K562 (cell line): ENCODE measurements around the gene LRP10. TPM values are rescaled to one million over a fixed set of nuclear protein-coding genes. Genes with fewer than 3 reads are reported as not detected.

ENCODE experiments used
- BRF1 ChIP-seq: IDR thresholded peaks from 3 replicates; pipeline ENCODE4 v1.6.1; 2011; ENCODE audit warnings: borderline replicate concordance, mild to moderate bottlenecking; ENCODE audit not compliant: insufficient read length; ENCODE audit errors: extremely low read depth
- HEY1 ChIP-seq: fragments of 250-450 bp; sonication (Bioruptor Pico); IDR thresholded peaks from 2 replicates; pipeline ENCODE4 v1.5.0; 2020; ENCODE audit warnings: mild to moderate bottlenecking, moderate library complexity, borderline replicate concordance
- LEF1 ChIP-seq: fragments of 450-650 bp; IDR thresholded peaks from 2 replicates; pipeline ENCODE4 v1.6.1; 2016; ENCODE audit warnings: mild to moderate bottlenecking
- MAFF ChIP-seq: IDR thresholded peaks from 2 replicates; pipeline ENCODE4 v1.6.1; 2012; ENCODE audit warnings: low read length, improper control_type of control experiment
- NELFE ChIP-seq: IDR thresholded peaks from 2 replicates; pipeline ENCODE4 v1.6.1; 2011; ENCODE audit warnings: mild to moderate bottlenecking; ENCODE audit not compliant: insufficient read depth, insufficient read length
- SAFB2 ChIP-seq: fragments of 200-400 bp; formaldehyde crosslinking; IDR thresholded peaks from 2 replicates; pipeline ENCODE4 v1.6.1; 2018; ENCODE audit warnings: borderline replicate concordance, low read length, low read depth, moderate library complexity; ENCODE audit not compliant: severe bottlenecking
- ZBTB17 ChIP-seq: fragments of 450-650 bp; formaldehyde crosslinking; IDR thresholded peaks from 2 replicates; pipeline ENCODE4 v1.4.0; 2020; ENCODE audit warnings: mild to moderate bottlenecking
- ZEB2 ChIP-seq: fragments of 450-650 bp; IDR thresholded peaks from 2 replicates; pipeline ENCODE4 v1.6.1; 2016
- ZFP1 ChIP-seq: fragments of 450-650 bp; formaldehyde crosslinking; IDR thresholded peaks from 2 replicates; pipeline ENCODE4 v1.4.0; 2020; ENCODE audit warnings: mild to moderate bottlenecking, mixed read lengths
- ZKSCAN3 ChIP-seq: fragments of 250-450 bp; sonication (Bioruptor Pico); IDR thresholded peaks from 2 replicates; pipeline ENCODE4 v1.4.0; 2020
- polyA plus RNA-seq, 8 experiments: library from polyadenylated mRNA; depleted of rRNA in 4 of 8; stranded (reverse) in 5 of 8; unstranded in 3 of 8; fragments of >200 nt; fragmentation: Nextera tagmentation in 2 of 8; fragmentation: Illumina TruSeq in 1 of 8; extraction: Ambion mirVana in 2 of 8; extraction: Trizol in 1 of 8; gene quantifications; 2 replicates each; pipeline versions ENCODE4 v1.2.1 to v1.2.3, GENCODE V29; 2011 to 2014; ENCODE audit warnings: inconsistent platforms in 1 of 8, missing spikeins in 1 of 8
- total RNA-seq, 7 experiments: library from RNA; depleted of rRNA in 6 of 7; stranded (reverse); fragments of >200 nt in 6 of 7; fragmentation: Illumina TruSeq in 2 of 7; extraction: Trizol in 2 of 7; gene quantifications; 2 replicates each; pipeline versions ENCODE4 v1.2.1 to v1.2.3, GENCODE V29; 2011 to 2021; ENCODE audit warnings: low replicate concordance in 1 of 7
- TF ChIP-seq, protein P1 (sequence below): sonication (generic); formaldehyde crosslinking; IDR thresholded peaks from 2 replicates; pipeline ENCODE4 v1.8.0; 2022; ENCODE audit warnings: mild to moderate bottlenecking, missing genetic modification reagents
- TF ChIP-seq, protein P2 (sequence below), 2 experiments: fragments of 450-650 bp in 1 of 2; IDR thresholded peaks; 2 replicates each; pipeline ENCODE4 v1.6.1; 2011 to 2017; ENCODE audit warnings: low read depth in 2 of 2, antibody characterized with exemption in 1 of 2, borderline replicate concordance in 1 of 2, low read length in 1 of 2, mild to moderate bottlenecking in 1 of 2, mixed read lengths in 1 of 2; ENCODE audit not compliant: control insufficient read depth in 1 of 2
- TF ChIP-seq, protein P3 (sequence below): fragments of 250-450 bp; sonication (Bioruptor Pico); IDR thresholded peaks from 2 replicates; pipeline ENCODE4 v1.8.0; 2021; ENCODE audit warnings: moderate library complexity, mild to moderate bottlenecking, inconsistent platforms
- TF ChIP-seq, protein P4 (sequence below): fragments of 250-450 bp; sonication (Bioruptor Pico); IDR thresholded peaks from 2 replicates; pipeline ENCODE4 v1.4.0; 2020; ENCODE audit warnings: borderline replicate concordance
- TF ChIP-seq, protein P5 (sequence below): sonication (generic); IDR thresholded peaks from 2 replicates; pipeline ENCODE4 v1.6.1; 2016
- TF ChIP-seq, protein P6 (sequence below): fragments of 250-450 bp; sonication (Bioruptor Pico); IDR thresholded peaks from 2 replicates; pipeline ENCODE4 v1.6.1; 2021; ENCODE audit warnings: mild to moderate bottlenecking

The LRP10 gene
- total and polyA plus RNA-seq, 9 of the 15 experiments (the other 6 are each of a cell fraction or from before 2014, with no cell fraction given), result 1.3 to 45.5 (median 10.9) TPM

DNA sequence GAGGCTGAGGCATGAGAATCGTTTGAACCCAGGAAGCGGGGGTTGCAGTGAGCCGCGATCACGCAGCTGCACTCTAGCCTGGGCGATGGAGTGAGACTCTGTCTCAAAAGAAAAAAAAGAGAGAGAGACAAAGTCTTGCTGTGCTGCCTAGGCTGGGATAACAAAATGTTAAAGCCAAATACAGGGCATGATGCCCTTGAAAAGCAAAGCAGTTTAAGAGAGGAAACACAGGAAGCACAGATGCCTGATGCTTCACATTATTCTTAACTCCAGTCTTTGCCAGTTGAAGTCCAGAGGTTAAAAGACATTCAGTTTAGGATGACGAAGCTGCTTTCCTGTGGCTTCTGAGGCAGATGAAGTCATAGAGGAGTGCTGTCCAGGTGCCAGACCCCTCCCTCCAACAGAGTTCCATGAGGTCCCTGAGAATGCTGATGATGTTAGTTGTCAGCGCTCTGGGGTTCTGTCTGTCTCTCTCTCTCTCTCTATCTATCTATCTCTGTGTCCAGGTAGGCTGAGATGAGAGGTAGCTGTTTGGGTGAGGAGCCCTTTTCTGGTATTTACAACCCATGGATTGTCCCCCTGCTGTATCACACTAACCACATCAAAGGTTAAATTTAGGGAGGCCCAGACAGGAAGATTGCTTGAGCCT lies 46.7 kb upstream of the LRP10 start (continued):
- TF ChIP-seq, protein P1, sequence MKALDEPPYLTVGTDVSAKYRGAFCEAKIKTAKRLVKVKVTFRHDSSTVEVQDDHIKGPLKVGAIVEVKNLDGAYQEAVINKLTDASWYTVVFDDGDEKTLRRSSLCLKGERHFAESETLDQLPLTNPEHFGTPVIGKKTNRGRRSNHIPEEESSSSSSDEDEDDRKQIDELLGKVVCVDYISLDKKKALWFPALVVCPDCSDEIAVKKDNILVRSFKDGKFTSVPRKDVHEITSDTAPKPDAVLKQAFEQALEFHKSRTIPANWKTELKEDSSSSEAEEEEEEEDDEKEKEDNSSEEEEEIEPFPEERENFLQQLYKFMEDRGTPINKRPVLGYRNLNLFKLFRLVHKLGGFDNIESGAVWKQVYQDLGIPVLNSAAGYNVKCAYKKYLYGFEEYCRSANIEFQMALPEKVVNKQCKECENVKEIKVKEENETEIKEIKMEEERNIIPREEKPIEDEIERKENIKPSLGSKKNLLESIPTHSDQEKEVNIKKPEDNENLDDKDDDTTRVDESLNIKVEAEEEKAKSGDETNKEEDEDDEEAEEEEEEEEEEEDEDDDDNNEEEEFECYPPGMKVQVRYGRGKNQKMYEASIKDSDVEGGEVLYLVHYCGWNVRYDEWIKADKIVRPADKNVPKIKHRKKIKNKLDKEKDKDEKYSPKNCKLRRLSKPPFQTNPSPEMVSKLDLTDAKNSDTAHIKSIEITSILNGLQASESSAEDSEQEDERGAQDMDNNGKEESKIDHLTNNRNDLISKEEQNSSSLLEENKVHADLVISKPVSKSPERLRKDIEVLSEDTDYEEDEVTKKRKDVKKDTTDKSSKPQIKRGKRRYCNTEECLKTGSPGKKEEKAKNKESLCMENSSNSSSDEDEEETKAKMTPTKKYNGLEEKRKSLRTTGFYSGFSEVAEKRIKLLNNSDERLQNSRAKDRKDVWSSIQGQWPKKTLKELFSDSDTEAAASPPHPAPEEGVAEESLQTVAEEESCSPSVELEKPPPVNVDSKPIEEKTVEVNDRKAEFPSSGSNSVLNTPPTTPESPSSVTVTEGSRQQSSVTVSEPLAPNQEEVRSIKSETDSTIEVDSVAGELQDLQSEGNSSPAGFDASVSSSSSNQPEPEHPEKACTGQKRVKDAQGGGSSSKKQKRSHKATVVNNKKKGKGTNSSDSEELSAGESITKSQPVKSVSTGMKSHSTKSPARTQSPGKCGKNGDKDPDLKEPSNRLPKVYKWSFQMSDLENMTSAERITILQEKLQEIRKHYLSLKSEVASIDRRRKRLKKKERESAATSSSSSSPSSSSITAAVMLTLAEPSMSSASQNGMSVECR, result no peak
- TF ChIP-seq MAFF (peak; percentile 66), ZEB2 (peak; percentile 88), ZBTB17 (CRISPR knock-in tag) (0 out of 2 replicates have a peak, but pooled peaks have one; percentile 37), BRF1 (no peak), ZFP1 (no peak), NELFE (no peak), ZKSCAN3 (CRISPR knock-in tag) (no peak), LEF1 (peak; percentile 90), SAFB2 (no peak), HEY1 (CRISPR knock-in tag) (no peak)
- TF ChIP-seq, protein P2, sequence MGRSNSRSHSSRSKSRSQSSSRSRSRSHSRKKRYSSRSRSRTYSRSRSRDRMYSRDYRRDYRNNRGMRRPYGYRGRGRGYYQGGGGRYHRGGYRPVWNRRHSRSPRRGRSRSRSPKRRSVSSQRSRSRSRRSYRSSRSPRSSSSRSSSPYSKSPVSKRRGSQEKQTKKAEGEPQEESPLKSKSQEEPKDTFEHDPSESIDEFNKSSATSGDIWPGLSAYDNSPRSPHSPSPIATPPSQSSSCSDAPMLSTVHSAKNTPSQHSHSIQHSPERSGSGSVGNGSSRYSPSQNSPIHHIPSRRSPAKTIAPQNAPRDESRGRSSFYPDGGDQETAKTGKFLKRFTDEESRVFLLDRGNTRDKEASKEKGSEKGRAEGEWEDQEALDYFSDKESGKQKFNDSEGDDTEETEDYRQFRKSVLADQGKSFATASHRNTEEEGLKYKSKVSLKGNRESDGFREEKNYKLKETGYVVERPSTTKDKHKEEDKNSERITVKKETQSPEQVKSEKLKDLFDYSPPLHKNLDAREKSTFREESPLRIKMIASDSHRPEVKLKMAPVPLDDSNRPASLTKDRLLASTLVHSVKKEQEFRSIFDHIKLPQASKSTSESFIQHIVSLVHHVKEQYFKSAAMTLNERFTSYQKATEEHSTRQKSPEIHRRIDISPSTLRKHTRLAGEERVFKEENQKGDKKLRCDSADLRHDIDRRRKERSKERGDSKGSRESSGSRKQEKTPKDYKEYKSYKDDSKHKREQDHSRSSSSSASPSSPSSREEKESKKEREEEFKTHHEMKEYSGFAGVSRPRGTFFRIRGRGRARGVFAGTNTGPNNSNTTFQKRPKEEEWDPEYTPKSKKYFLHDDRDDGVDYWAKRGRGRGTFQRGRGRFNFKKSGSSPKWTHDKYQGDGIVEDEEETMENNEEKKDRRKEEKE (IDR thresholded peaks at IDR 0.05; ENCODE audit: borderline replicate concordance in 1 of 2, control insufficient read depth in 1 of 2, low read depth in 2 of 2, low read length in 1 of 2), result no peak
- TF ChIP-seq, protein P3, sequence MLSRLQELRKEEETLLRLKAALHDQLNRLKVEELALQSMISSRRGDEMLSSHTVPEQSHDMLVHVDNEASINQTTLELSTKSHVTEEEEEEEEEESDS (CRISPR knock-in tag), result no peak
- TF ChIP-seq, protein P4, sequence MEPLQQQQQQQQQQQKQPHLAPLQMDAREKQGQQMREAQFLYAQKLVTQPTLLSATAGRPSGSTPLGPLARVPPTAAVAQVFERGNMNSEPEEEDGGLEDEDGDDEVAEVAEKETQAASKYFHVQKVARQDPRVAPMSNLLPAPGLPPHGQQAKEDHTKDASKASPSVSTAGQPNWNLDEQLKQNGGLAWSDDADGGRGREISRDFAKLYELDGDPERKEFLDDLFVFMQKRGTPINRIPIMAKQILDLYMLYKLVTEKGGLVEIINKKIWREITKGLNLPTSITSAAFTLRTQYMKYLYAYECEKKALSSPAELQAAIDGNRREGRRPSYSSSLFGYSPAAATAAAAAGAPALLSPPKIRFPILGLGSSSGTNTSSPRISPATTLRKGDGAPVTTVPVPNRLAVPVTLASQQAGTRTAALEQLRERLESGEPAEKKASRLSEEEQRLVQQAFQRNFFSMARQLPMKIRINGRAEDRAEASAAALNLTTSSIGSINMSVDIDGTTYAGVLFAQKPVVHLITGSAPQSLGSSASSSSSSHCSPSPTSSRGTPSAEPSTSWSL (CRISPR knock-in tag), result no peak
- TF ChIP-seq, protein P5, sequence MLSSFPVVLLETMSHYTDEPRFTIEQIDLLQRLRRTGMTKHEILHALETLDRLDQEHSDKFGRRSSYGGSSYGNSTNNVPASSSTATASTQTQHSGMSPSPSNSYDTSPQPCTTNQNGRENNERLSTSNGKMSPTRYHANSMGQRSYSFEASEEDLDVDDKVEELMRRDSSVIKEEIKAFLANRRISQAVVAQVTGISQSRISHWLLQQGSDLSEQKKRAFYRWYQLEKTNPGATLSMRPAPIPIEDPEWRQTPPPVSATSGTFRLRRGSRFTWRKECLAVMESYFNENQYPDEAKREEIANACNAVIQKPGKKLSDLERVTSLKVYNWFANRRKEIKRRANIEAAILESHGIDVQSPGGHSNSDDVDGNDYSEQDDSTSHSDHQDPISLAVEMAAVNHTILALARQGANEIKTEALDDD, result peak; percentile 52; the same call in 1 of the 2 replicates
- TF ChIP-seq, protein P6, sequence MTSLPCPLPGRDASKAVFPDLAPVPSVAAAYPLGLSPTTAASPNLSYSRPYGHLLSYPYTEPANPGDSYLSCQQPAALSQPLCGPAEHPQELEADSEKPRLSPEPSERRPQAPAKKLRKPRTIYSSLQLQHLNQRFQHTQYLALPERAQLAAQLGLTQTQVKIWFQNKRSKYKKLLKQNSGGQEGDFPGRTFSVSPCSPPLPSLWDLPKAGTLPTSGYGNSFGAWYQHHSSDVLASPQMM, result no peak
